PC-3 (cell line): Measurements from ENCODE around the gene CYB561A3. TPM values are rescaled to one million over a fixed set of nuclear protein-coding genes. Genes with fewer than 3 reads are reported as not detected.

Experiments
- ATAC-seq: fragments of 200-7000 bp; cut with Tn5 transposase; 2 replicates; pipeline ENCODE4 v1.9.1; 2020; ENCODE audit warnings: mild to moderate bottlenecking, moderate library complexity
- BruUV-seq: library from RNA; stranded (reverse); fragments of 400-500 nt; replicated peaks from 2 replicates; lab custom pipeline; 2021; lab: Mats Ljungman, UMichigan
- CTCF ChIA-PET: fragments of 300-600 bp; sonication (Branson Sonifier 250); formaldehyde crosslinking; loops from one replicate; lab custom pipeline; 2022; ENCODE audit warnings: antibody characterized with exemption; lab: Charles Lee
- POLR2A ChIA-PET: fragments of 300-600 bp; sonication (Branson Sonifier 250); formaldehyde crosslinking; loops from one replicate; lab custom pipeline; 2022; ENCODE audit warnings: antibody characterized with exemption; ENCODE audit not compliant: unreplicated experiment; lab: Charles Lee
- DNase-seq: peaks from one replicate; pipeline ENCODE4 v3.0.0-alpha.2; 2015
- H2AFZ ChIP-seq: fragments of 300-600 bp; sonication (generic); 2 replicates; pipeline ENCODE4 v1.6.0; 2016; ENCODE audit warnings: antibody characterized with exemption, low read length
- H3F3A ChIP-seq: fragments of 300-600 bp; sonication (generic); one replicate; pipeline ENCODE4 v1.6.0; 2017; ENCODE audit warnings: antibody characterized with exemption, low read length, control low read depth, mild to moderate bottlenecking; ENCODE audit not compliant: unreplicated experiment
- H3K27ac ChIP-seq: fragments of 300-600 bp; sonication (generic); 2 replicates; pipeline ENCODE4 v1.5.1; 2016; ENCODE audit warnings: mild to moderate bottlenecking, low read length
- H3K27me3 ChIP-seq: fragments of 300-600 bp; sonication (generic); 2 replicates; pipeline ENCODE4 v1.6.1; 2016; ENCODE audit warnings: low read length, mixed read lengths
- H3K36me3 ChIP-seq: fragments of 300-600 bp; sonication (generic); 2 replicates; pipeline ENCODE4 v1.6.1; 2016; ENCODE audit warnings: low read depth, mixed run types, low read length, mixed read lengths
- H3K4me1 ChIP-seq: fragments of 300-600 bp; sonication (generic); 2 replicates; pipeline ENCODE4 v1.5.1; 2016; ENCODE audit warnings: low read length; ENCODE audit not compliant: insufficient read depth
- H3K4me2 ChIP-seq: fragments of 300-600 bp; sonication (generic); 2 replicates; pipeline ENCODE4 v1.6.0; 2016; ENCODE audit warnings: low read length
- H3K4me3 ChIP-seq: fragments of 300-600 bp; sonication (generic); 2 replicates; pipeline ENCODE4 v1.5.1; 2016; ENCODE audit warnings: mild to moderate bottlenecking, low read length, mixed read lengths
- H3K79me2 ChIP-seq: fragments of 300-600 bp; sonication (generic); 2 replicates; pipeline ENCODE4 v1.6.1; 2017; ENCODE audit warnings: low read length, mixed read lengths
- H3K9ac ChIP-seq: fragments of 300-600 bp; sonication (generic); 2 replicates; pipeline ENCODE4 v1.6.0; 2016; ENCODE audit warnings: mild to moderate bottlenecking, low read length
- H3K9me2 ChIP-seq: fragments of 300-600 bp; sonication (generic); replicated peaks from 2 replicates; pipeline ENCODE4 v1.6.1; 2016; ENCODE audit warnings: mixed run types, low read length, mixed read lengths
- H3K9me3 ChIP-seq: fragments of 300-600 bp; sonication (generic); 2 replicates; pipeline ENCODE4 v1.6.1; 2016; ENCODE audit warnings: low read length, mixed read lengths
- H4K20me1 ChIP-seq: fragments of 300-600 bp; sonication (generic); 2 replicates; pipeline ENCODE4 v1.6.1; 2016; ENCODE audit warnings: low read length, mixed read lengths
- EZH2 ChIP-seq: fragments of 300-600 bp; sonication (generic); IDR thresholded peaks from one replicate; pipeline ENCODE4 v1.6.1; 2017; ENCODE audit warnings: antibody characterized with exemption, mild to moderate bottlenecking, low read length; ENCODE audit not compliant: unreplicated experiment
- EZH2phosphoT487 ChIP-seq: fragments of 300-600 bp; sonication (generic); IDR thresholded peaks from 2 replicates; pipeline ENCODE4 v1.6.1; 2018; ENCODE audit warnings: mild to moderate bottlenecking, antibody characterized with exemption, low read length, borderline replicate concordance
- intact Hi-C: fragments of 100-400 bp; cut with micrococcal nuclease; formaldehyde crosslinking; loops from 2 replicates; pipeline ENCODE4 v1.9.0; 2023
- total RNA-seq: library from RNA; depleted of rRNA; stranded (reverse); fragments of >200 nt; gene quantifications from 2 replicates; pipeline ENCODE4 v1.2.3, GENCODE V29; 2014
- TF ChIP-seq, protein P1 (sequence below): fragments of 300-600 bp; sonication (generic); conservative IDR thresholded peaks from 2 replicates; pipeline ENCODE4 v1.5.1; 2017; ENCODE audit warnings: antibody characterized with exemption, low read depth, mild to moderate bottlenecking, low read length

Gene CYB561A3
- total RNA-seq, 1 experiment from 2014 or later, result 51.2 TPM

DNA sequence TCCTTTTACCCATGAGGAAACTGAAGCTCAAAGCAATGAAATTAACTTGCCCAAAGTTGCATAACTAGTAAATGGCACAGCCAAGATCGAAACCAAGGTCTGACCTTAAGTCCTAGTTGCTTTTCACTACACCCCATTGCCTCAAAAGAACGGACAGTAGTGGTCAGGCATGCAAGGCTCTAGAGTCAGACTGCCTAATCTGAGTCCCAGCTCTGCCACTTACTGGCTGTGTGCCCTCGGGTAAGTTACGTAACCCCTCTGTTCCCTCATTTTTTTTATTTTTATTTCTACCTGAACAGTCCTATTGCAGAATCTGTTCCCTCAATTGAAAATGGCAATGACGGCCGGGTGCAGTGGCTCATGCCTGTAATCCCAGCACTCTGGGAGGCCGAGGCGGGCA lies 9.6 kb downstream of the CYB561A3 start:
- CTCF ChIA-PET, result no interaction called here
- no peaks in the 10 kb centered on the region for H3K27me3 ChIP-seq
- no peak overlapping the region for H3K9ac ChIP-seq
- BruUV-seq, result no TSS peak
- ATAC-seq (no peak), DNase-seq (no peak)
- no peaks in the 10 kb centered on the region for H3K9me3 ChIP-seq
- no peaks in the 10 kb centered on the region for H3F3A ChIP-seq
- H3K4me1 ChIP-seq, result no peaks in the 10 kb centered on the region
- intact Hi-C loops, result no loop called here
- no peaks in the 10 kb centered on the region for H4K20me1 ChIP-seq
- H2AFZ ChIP-seq, result no peak overlapping the region
- H3K9me2 ChIP-seq, result no peaks in the 10 kb centered on the region
- no peaks in the 10 kb centered on the region for H3K79me2 ChIP-seq
- H3K4me2 ChIP-seq, result no peak overlapping the region
- H3K4me3 ChIP-seq, result no peak overlapping the region
- POLR2A ChIA-PET, result interaction anchor here (0.7 kb wide), 1 partner anchor 10 kb away, joined by 3 read pairs; the partner anchor contains the start of gene CYB561A3
- TF ChIP-seq EZH2 (no peak), EZH2phosphoT487 (no peak)
- TF ChIP-seq, protein P1, sequence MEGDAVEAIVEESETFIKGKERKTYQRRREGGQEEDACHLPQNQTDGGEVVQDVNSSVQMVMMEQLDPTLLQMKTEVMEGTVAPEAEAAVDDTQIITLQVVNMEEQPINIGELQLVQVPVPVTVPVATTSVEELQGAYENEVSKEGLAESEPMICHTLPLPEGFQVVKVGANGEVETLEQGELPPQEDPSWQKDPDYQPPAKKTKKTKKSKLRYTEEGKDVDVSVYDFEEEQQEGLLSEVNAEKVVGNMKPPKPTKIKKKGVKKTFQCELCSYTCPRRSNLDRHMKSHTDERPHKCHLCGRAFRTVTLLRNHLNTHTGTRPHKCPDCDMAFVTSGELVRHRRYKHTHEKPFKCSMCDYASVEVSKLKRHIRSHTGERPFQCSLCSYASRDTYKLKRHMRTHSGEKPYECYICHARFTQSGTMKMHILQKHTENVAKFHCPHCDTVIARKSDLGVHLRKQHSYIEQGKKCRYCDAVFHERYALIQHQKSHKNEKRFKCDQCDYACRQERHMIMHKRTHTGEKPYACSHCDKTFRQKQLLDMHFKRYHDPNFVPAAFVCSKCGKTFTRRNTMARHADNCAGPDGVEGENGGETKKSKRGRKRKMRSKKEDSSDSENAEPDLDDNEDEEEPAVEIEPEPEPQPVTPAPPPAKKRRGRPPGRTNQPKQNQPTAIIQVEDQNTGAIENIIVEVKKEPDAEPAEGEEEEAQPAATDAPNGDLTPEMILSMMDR, result no peak
- no peak overlapping the region for H3K27ac ChIP-seq
- peaks cover 14% of the 10 kb centered on the region; the same call in 1 of the 2 replicates for H3K36me3 ChIP-seq

DNA sequence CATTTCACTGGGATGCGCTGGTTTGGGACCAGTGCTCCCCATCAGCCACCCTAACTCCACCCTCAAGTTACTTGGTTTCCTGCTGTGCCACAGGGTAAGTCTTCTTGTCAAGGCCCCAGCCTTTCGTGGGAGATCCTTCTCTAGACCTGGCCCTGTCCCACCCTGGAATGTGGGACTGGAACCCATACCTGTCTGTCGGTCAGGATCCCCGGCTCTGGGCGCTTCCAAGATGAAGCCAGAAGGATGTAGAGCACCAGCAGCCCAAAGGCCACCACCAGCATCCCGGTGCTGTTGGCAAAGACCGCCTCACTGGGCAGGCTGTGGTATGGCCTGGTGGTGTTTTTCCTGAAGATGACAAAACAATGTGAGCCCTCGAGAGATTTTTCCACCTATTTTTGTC lies 10.9 kb downstream of the CYB561A3 start:
- no peak overlapping the region for H3K27ac ChIP-seq
- no peak overlapping the region for H3K9ac ChIP-seq
- H3K36me3 ChIP-seq, result peaks cover 14% of the 10 kb centered on the region; the same call in 1 of the 2 replicates
- H3K4me1 ChIP-seq, result no peaks in the 10 kb centered on the region
- no peaks in the 10 kb centered on the region for H3K9me3 ChIP-seq
- POLR2A ChIA-PET, result no interaction called here
- no TSS peak for BruUV-seq
- ATAC-seq (no peak), DNase-seq (no peak)
- no peaks in the 10 kb centered on the region for H4K20me1 ChIP-seq
- no peaks in the 10 kb centered on the region for H3F3A ChIP-seq
- no peak overlapping the region for H3K4me2 ChIP-seq
- CTCF ChIA-PET, result no interaction called here
- H2AFZ ChIP-seq, result no peak overlapping the region
- intact Hi-C loops, result no loop called here
- no peaks in the 10 kb centered on the region for H3K27me3 ChIP-seq
- H3K79me2 ChIP-seq, result no peaks in the 10 kb centered on the region
- H3K9me2 ChIP-seq, result no peaks in the 10 kb centered on the region
- no peak overlapping the region for H3K4me3 ChIP-seq
- TF ChIP-seq EZH2phosphoT487 (no peak), EZH2 (no peak)
- TF ChIP-seq, protein P1, result no peak

DNA sequence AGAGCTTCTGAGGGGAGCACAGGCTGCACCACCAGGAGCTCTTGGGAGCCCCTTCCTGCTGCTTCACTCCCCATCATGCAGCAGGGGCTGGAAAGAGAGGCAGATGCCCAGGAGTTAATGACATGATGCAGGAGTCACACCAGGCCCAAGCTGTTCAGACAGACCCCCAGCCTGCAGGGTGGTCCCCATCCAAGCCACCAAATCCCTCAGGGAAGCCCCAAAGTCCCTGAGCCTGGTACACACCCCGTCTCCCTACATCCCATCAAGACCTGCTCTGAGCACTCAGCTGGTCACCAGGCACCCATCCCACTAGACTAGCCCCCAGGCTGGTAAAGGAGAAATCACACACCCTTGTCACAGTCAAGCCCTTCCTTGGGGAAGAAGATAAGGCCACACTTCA lies 11.3 kb downstream of the CYB561A3 start:
- peaks cover 14% of the 10 kb centered on the region; the same call in 1 of the 2 replicates for H3K36me3 ChIP-seq
- H3F3A ChIP-seq, result no peaks in the 10 kb centered on the region
- BruUV-seq, result no TSS peak
- no peak for DNase-seq
- no peak overlapping the region for H3K27ac ChIP-seq
- ChIA-PET CTCF (no interaction called here), POLR2A (no interaction called here)
- no peaks in the 10 kb centered on the region for H3K9me3 ChIP-seq
- H3K4me3 ChIP-seq, result no peak overlapping the region
- TF ChIP-seq, protein P1, result no peak
- no peak for TF ChIP-seq EZH2phosphoT487
- TF ChIP-seq EZH2, result no peak
- H3K4me1 ChIP-seq, result no peaks in the 10 kb centered on the region
- H3K79me2 ChIP-seq, result no peaks in the 10 kb centered on the region
- no peaks in the 10 kb centered on the region for H3K9me2 ChIP-seq
- intact Hi-C loops, result no loop called here
- no peak overlapping the region for H3K9ac ChIP-seq
- ATAC-seq, result no peak
- H3K27me3 ChIP-seq, result no peaks in the 10 kb centered on the region
- no peak overlapping the region for H3K4me2 ChIP-seq
- no peaks in the 10 kb centered on the region for H4K20me1 ChIP-seq
- no peak overlapping the region for H2AFZ ChIP-seq
